Neural progenitor cell (in vitro differentiated cells): ENCODE data around the gene WBP2.

Source experiments
- EZH2 ChIP-seq: fragments of 200-600 bp; sonication (generic); IDR thresholded peaks from 2 replicates; pipeline ENCODE4 v1.6.1; 2017; ENCODE audit warnings: antibody characterized with exemption, mild to moderate bottlenecking, moderate library complexity
- EZH2phosphoT487 ChIP-seq: fragments of 200-600 bp; sonication (generic); IDR thresholded peaks from 2 replicates; pipeline ENCODE4 v1.6.1; 2017; ENCODE audit warnings: antibody characterized with exemption
- TF ChIP-seq, protein P1 (sequence below): fragments of 200-600 bp; sonication (generic); IDR thresholded peaks from 2 replicates; pipeline ENCODE4 v1.5.1; 2017; ENCODE audit warnings: antibody characterized with exemption, mild to moderate bottlenecking

DNA sequence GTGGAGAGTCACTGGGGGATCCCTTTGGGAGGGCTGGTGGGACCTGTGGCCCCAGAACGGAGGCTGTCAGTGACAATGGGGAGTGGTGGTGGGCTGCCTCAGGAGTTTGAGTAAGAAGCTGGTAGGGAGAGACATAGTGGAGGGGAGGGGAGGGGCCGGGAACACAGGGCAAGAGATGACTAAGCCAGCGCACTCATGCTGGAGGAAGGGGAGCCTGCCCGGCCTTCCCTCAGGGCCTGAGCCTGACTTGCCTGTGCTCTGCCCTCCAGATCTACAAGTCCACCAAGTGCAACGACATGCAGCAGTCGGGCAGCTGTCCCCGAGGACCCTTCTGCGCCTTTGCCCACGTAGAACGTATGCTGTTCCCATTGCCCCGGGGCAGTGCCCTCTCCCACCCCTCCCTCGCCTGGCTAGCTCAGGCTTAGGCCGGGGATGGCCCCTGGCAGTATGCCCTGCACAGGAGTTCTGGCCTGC lies 40.2 kb downstream of the WBP2 start:
- TF ChIP-seq, protein P1, sequence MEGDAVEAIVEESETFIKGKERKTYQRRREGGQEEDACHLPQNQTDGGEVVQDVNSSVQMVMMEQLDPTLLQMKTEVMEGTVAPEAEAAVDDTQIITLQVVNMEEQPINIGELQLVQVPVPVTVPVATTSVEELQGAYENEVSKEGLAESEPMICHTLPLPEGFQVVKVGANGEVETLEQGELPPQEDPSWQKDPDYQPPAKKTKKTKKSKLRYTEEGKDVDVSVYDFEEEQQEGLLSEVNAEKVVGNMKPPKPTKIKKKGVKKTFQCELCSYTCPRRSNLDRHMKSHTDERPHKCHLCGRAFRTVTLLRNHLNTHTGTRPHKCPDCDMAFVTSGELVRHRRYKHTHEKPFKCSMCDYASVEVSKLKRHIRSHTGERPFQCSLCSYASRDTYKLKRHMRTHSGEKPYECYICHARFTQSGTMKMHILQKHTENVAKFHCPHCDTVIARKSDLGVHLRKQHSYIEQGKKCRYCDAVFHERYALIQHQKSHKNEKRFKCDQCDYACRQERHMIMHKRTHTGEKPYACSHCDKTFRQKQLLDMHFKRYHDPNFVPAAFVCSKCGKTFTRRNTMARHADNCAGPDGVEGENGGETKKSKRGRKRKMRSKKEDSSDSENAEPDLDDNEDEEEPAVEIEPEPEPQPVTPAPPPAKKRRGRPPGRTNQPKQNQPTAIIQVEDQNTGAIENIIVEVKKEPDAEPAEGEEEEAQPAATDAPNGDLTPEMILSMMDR, result no peak
- TF ChIP-seq EZH2phosphoT487 (no peak), EZH2 (no peak)
